ENCODE results near the gene RGS7. TPM values are rescaled to one million over a fixed set of nuclear protein-coding genes. Genes with fewer than 3 reads are reported as not detected.

RGS7 gene
- total and polyA plus RNA-seq, 7 donors = 0.04 TPM; not detected in 6

DNA sequence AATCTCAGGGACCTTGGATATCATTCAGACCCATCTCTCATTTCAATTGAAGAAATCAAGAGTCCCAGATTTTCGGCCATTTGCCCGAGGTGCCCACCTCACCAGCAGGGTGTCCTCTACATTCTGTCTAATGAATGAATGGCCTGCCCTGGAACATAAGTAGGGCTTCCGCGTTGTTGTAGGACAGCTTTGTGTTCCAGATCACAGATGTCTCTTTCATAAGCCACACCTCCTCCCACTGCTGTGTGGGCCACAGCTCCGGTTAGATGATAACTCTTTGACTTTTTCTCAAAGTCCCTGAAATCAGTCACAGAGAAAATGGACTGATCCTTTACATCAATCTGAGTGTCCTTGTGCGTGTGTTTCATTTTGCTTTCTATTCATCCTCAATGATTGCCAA is 144.4 kb downstream of the RGS7 start:
- intact Hi-C loops (cut with DNase I) = no loop called here
- H3K27me3 ChIP-seq (ENCODE audit: insufficient read depth in 3 of 3, low read length in 2 of 3) = no peaks in the 10 kb centered on the region
- no peak for TF ChIP-seq CTCF (IDR thresholded peaks at IDR 0.05)
- no peaks in the 10 kb centered on the region for H3K4me1 ChIP-seq
- H3K27ac ChIP-seq = no peak overlapping the region
- H3K4me3 ChIP-seq = no peak overlapping the region
- 77 to 79% (median 79%) methylated on average over 6 of the region's 6 CpGs for WGBS, 3 donors
- no peak for DNase-seq
- ATAC-seq = no peak
- no peaks in the 10 kb centered on the region for H3K9me3 ChIP-seq
- no peaks in the 10 kb centered on the region for H3K36me3 ChIP-seq (ENCODE audit: insufficient read depth in 1 of 2, low read depth in 1 of 2)

DNA sequence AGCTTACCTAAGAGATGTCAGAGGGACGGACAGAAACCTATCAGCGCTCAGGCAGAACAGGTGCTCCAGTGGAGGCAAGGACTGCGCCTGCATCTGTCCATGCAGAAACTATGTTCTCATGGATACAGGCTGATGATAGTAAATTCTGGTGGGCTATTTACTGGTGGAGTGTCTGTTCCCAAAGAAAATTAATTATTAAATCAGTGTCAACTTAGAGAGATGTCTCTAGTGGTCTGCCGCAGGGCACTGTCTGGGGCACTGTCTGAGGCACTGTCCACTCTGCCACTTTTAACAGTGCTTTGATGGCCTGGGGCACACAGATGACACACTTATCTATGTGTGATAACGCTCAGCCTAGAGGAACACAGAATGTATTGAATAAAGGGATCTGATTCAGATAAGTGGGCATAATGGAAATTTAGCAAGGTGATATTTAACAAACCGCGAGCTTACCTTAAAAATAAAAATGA is 148.1 kb downstream of the RGS7 start:
- Histone ChIP-seq H3K27ac (no peak overlapping the region), H3K4me1 (no peaks in the 10 kb centered on the region), H3K27me3 (ENCODE audit: insufficient read depth in 3 of 3, low read length in 2 of 3) (no peaks in the 10 kb centered on the region), H3K9me3 (no peaks in the 10 kb centered on the region), H3K4me3 (no peak overlapping the region), H3K36me3 (ENCODE audit: insufficient read depth in 1 of 2, low read depth in 1 of 2) (no peaks in the 10 kb centered on the region)
- 85 to 88% (median 88%) methylated on average over 7 of the region's 7 CpGs for WGBS, 3 donors
- intact Hi-C loops (cut with DNase I) = no loop called here
- ATAC-seq (no peak), DNase-seq (no peak)
- no peak for TF ChIP-seq CTCF (IDR thresholded peaks at IDR 0.05)

GRCh38 chr1:241203817-241204216 is 153.2 kb downstream of the RGS7 start:
- no peak overlapping the region for H3K4me3 ChIP-seq
- H3K9me3 ChIP-seq = no peaks in the 10 kb centered on the region
- DNase-seq = no peak
- intact Hi-C loops (cut with DNase I) = no loop called here
- H3K27me3 ChIP-seq (ENCODE audit: insufficient read depth in 3 of 3, low read length in 2 of 3) = no peaks in the 10 kb centered on the region
- whole genome bisulfite sequencing, 3 donors = 71 to 80% (median 78%) methylated on average over 1 of the region's 1 CpG
- H3K27ac ChIP-seq = no peak overlapping the region
- TF ChIP-seq CTCF (IDR thresholded peaks at IDR 0.05) = no peak
- no peaks in the 10 kb centered on the region for H3K4me1 ChIP-seq
- no peaks in the 10 kb centered on the region for H3K36me3 ChIP-seq (ENCODE audit: insufficient read depth in 1 of 2, low read depth in 1 of 2)
- ATAC-seq = no peak

- no peak for TF ChIP-seq CTCF (IDR thresholded peaks at IDR 0.05)
- no peaks in the 10 kb centered on the region for H3K36me3 ChIP-seq (ENCODE audit: insufficient read depth in 1 of 2, low read depth in 1 of 2)
- no peaks in the 10 kb centered on the region for H3K9me3 ChIP-seq
- intact Hi-C loops (cut with DNase I) = no loop called here
- no peak overlapping the region for H3K4me3 ChIP-seq
- no peaks in the 10 kb centered on the region for H3K4me1 ChIP-seq
- DNase-seq (no peak), ATAC-seq (no peak)
- H3K27ac ChIP-seq = no peak overlapping the region
- H3K27me3 ChIP-seq (ENCODE audit: insufficient read depth in 3 of 3, low read length in 2 of 3) = no peaks in the 10 kb centered on the region
- WGBS, 3 donors = 11 to 13% (median 12%) methylated on average over 4 of the region's 4 CpGs
Measured at GRCh38 chr1:241202401-241202800, 154.6 kb downstream of the RGS7 start.

DNA sequence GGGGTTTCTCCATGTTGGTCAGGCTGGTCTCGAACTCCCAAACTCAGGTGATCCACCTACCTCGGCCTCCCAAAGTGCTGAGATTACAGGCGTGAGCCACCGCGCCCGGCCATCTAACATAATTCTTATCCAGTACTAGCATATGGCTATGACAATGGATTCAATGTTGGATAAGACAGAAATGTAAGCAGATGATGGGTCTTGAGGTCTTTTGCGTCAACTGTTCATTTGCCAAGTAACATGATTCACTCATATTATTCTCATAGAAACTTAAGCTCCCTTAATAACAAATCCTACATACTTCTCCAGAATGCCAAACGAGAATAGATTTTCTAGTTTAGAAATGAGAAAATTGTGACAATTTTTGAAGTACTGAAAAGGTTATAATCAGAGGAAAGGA is 170.3 kb downstream of the RGS7 start:
- Histone ChIP-seq H3K27me3 (ENCODE audit: insufficient read depth in 3 of 3, low read length in 2 of 3) (no peaks in the 10 kb centered on the region), H3K4me3 (no peak overlapping the region)
- WGBS, 3 donors = 82 to 90% (median 88%) methylated on average over 8 of the region's 8 CpGs

More for the DNA sequence above, 170.3 kb downstream of the RGS7 start:
- intact Hi-C loops (cut with DNase I) = no loop called here
- Histone ChIP-seq H3K9me3 (no peaks in the 10 kb centered on the region), H3K27ac (no peak overlapping the region), H3K4me1 (no peaks in the 10 kb centered on the region), H3K36me3 (ENCODE audit: insufficient read depth in 1 of 2, low read depth in 1 of 2) (no peaks in the 10 kb centered on the region)
- DNase-seq = no peak
- ATAC-seq = no peak
- no peak for TF ChIP-seq CTCF (IDR thresholded peaks at IDR 0.05)

Data from psoas muscle (tissue), 8 donors.